ENCODE measurements around the gene TGM4. TPM values are rescaled to one million over a fixed set of nuclear protein-coding genes. Genes with fewer than 3 reads are reported as not detected.

The TGM4 gene
- total RNA-seq, 4 donors from 2014 or later, result not detected

- no peak for DNase-seq
- TF ChIP-seq POLR2A (IDR thresholded peaks at IDR 0.05) (no peak), CTCF (IDR thresholded peaks at IDR 0.05) (no peak)
- H3K4me3 ChIP-seq, result no peak overlapping the region
- H3K27me3 ChIP-seq, result no peaks in the 10 kb centered on the region
- H3K27ac ChIP-seq, result no peak overlapping the region
- H3K4me1 ChIP-seq, result peaks cover 0 to 7% (median 0%) of the 10 kb centered on the region in 4 donors
- H3K9me3 ChIP-seq, result no peaks in the 10 kb centered on the region
- H3K36me3 ChIP-seq, result no peaks in the 10 kb centered on the region
These were observed 14.3 kb upstream of the TGM4 start for GRCh38 chr3:44860117-44860516.

GRCh38 chr3:44861412-44862225 is 12.8 kb upstream of the TGM4 start, which contains the start of gene TMEM42:
Gene TMEM42, plus strand, starts transcription at chr3:44861912. Its CDS starts 13 bp downstream, at chr3:44861925.
- Histone ChIP-seq H3K4me1 (peaks cover 0 to 7% (median 0%) of the 10 kb centered on the region in 4 donors), H3K27ac (peak within 1 kb of the TSS; percentile 89 to 92 (median 90)), H3K9me3 (no peaks in the 10 kb centered on the region), H3K4me3 (peak within 1 kb of the TSS; percentile 76 to 85 (median 80)), H3K27me3 (no peaks in the 10 kb centered on the region), H3K36me3 (no peaks in the 10 kb centered on the region)
- TF ChIP-seq POLR2A (IDR thresholded peaks at IDR 0.05) (peak; percentile 66 to 69), CTCF (IDR thresholded peaks at IDR 0.05) (no peak)
- peak; percentile 88 to 95 (median 93) for DNase-seq

- peak in 1 of 3 donors; percentile 50 for DNase-seq
- TF ChIP-seq POLR2A (IDR thresholded peaks at IDR 0.05) (no peak), CTCF (IDR thresholded peaks at IDR 0.05) (no peak)
- Histone ChIP-seq H3K9me3 (no peaks in the 10 kb centered on the region), H3K36me3 (no peaks in the 10 kb centered on the region), H3K27ac (peak overlapping the region; percentile 89 to 92 (median 90)), H3K27me3 (no peaks in the 10 kb centered on the region), H3K4me3 (peak overlapping the region; percentile 76 to 85 (median 80)), H3K4me1 (peaks cover 0 to 7% (median 0%) of the 10 kb centered on the region in 4 donors)
These were observed 12.2 kb upstream of the TGM4 start for GRCh38 chr3:44862226-44862637.

- no peak for DNase-seq
- no peaks in the 10 kb centered on the region for H3K9me3 ChIP-seq
- H3K4me1 ChIP-seq, result peaks cover 0 to 7% (median 0%) of the 10 kb centered on the region in 4 donors
- H3K27me3 ChIP-seq, result no peaks in the 10 kb centered on the region
- no peaks in the 10 kb centered on the region for H3K36me3 ChIP-seq
- H3K27ac ChIP-seq, result no peak overlapping the region
- H3K4me3 ChIP-seq, result no peak overlapping the region
- TF ChIP-seq POLR2A (IDR thresholded peaks at IDR 0.05) (no peak), CTCF (IDR thresholded peaks at IDR 0.05) (no peak)
These were observed 9.0 kb upstream of the TGM4 start for GRCh38 chr3:44865272-44866035.

- no peaks in the 10 kb centered on the region for H3K36me3 ChIP-seq
- no peaks in the 10 kb centered on the region for H3K9me3 ChIP-seq
- peaks cover 0 to 4% (median 0%) of the 10 kb centered on the region in 4 donors for H3K4me1 ChIP-seq
- H3K27ac ChIP-seq, result no peak overlapping the region
- H3K4me3 ChIP-seq, result no peak overlapping the region
- no peaks in the 10 kb centered on the region for H3K27me3 ChIP-seq
- DNase-seq, result no peak
- TF ChIP-seq POLR2A (IDR thresholded peaks at IDR 0.05) (no peak), CTCF (IDR thresholded peaks at IDR 0.05) (no peak)
These were observed 6.8 kb upstream of the TGM4 start for GRCh38 chr3:44867421-44868111.

Data from Peyer's patch (tissue), 4 donors.